ENCODE measurements around the gene LTB.
"Not testable (repeated sequence)": the region's sequence is repeated elsewhere in the genome, so short reads cannot be mapped to it uniquely, and the experiment has no call there.

The LTB gene

DNA sequence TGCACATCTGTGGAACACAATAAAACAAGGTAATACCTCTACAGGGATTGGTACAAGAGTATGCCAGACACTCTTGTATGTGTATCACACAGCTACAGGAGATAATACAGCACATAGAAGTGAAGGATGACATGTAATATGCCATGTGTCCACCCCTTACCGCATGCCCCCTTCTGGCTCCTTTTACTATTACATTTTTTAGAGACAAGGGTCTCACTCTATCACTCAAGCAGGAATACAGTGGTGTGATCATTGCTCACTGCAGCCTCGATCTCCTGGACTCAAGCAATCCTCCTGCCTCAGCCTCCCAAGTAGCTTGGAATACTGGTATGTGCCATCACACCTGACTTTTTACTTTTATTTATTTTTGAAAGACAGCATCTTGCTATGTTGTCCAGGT is 14.8 kb upstream of the LTB start:
- FAIRE-seq: no peak

DNA sequence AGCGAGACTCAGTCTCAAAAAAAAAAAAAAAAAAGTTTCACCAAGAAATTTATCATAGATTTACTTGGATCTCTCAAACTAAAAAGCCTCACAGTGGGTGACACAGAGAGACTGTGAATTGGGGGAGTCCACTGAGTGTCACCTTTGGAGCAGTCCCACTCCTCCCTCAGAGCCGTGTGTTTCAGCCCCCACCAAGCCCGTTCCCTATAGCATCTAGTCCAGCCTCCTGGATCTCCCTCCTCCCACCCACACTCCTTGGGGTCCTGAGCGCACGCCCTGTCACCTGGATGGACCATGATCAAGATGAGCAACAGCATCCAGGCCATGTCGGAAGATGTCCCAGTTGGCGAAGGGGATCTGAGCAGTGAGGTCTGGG is 10.2 kb upstream of the LTB start:
- no peak for FAIRE-seq

DNA sequence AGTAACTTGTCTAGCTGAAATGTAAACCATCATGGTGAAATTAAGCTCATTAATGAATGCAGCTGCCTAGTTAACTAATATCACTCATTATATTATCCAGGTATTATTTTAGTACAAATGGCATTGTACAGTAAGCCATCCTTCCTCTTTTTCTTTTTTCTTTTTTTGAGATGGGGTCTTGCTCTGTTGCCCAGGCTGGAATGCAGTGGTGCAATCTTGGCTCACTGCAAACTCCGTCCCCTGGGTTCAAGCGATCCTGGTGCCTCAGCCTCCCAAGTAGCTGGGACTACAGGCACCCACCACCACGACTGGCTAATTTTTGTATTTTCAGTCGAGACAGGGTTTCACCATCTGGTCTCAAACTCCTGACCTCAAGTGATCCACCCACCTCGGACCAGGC is 8.5 kb upstream of the LTB start:
- not testable (repeated sequence) for FAIRE-seq

GRCh38 chr6:31588871-31589650 is 6.8 kb upstream of the LTB start:
- FAIRE-seq: no peak

GRCh38 chr6:31587791-31588777 is 5.9 kb upstream of the LTB start:
- no peak for FAIRE-seq

GRCh38 chr6:31586599-31587281 is 4.5 kb upstream of the LTB start:
- FAIRE-seq: no peak

GRCh38 chr6:31586008-31586407 is 3.8 kb upstream of the LTB start, which contains the start of gene LST1:
TSS of gene LST1 (plus strand) at chr6:31586277. CDS start at chr6:31587300, 1,023 bp downstream.
- FAIRE-seq: no peak

GRCh38 chr6:31585491-31585890 is 3.3 kb upstream of the LTB start:
- no peak for FAIRE-seq

GRCh38 chr6:31581434-31582229 is 592 bp downstream of the LTB start:
- no peak for FAIRE-seq

- FAIRE-seq: no peak
These were observed 1.3 kb downstream of the LTB start for GRCh38 chr6:31580807-31581433.

GRCh38 chr6:31580438-31580740 is 1.8 kb downstream of the LTB start:
- no peak for FAIRE-seq

- FAIRE-seq: no peak
These were observed 2.4 kb downstream of the LTB start for GRCh38 chr6:31579546-31580437.

- no peak for FAIRE-seq
These were observed 3.1 kb downstream of the LTB start for GRCh38 chr6:31579119-31579505.

DNA sequence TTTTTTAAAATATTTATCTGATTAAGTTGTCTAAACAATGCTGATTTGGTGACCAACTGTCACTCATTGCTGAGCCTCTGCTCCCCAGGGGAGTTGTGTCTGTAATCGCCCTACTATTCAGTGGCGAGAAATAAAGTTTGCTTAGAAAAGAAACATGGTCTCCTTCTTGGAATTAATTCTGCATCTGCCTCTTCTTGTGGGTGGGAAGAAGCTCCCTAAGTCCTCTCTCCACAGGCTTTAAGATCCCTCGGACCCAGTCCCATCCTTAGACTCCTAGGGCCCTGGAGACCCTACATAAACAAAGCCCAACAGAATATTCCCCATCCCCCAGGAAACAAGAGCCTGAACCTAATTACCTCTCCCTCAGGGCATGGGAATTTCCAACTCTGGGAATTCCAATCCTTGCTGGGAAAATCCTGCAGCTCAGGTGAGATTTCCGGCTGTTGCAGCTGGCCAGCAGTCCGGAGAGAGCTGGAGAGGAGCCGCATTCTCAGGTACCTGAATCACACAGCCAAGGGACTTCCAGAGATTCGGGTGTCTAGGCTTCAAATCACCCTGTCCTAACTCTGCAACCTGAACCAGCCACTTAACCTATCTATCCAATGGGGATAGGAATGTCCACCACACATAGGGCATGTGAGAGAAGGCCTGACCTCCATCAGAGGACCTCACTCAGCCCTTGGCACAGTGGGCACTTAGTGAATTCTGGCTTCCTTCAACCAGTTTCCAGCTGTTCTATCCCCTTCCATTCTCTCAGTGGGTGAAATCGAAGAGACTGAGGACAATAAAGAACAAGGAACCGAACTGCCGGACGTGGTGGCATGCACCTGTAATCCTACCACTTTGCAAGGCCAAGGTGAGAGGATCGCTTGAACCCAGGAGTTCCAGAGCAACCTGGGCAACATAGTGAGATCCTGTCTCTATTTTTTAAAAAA is 3.8 kb downstream of the LTB start:
- no peak for FAIRE-seq

DNA sequence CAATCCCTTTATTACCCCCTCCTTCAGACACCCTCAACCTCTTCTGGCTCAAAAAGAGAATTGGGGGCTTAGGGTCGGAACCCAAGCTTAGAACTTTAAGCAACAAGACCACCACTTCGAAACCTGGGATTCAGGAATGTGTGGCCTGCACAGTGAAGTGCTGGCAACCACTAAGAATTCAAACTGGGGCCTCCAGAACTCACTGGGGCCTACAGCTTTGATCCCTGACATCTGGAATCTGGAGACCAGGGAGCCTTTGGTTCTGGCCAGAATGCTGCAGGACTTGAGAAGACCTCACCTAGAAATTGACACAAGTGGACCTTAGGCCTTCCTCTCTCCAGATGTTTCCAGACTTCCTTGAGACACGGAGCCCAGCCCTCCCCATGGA is 4.7 kb downstream of the LTB start:
- FAIRE-seq: no peak

GRCh38 chr6:31576897-31577578 is 5.2 kb downstream of the LTB start:
- FAIRE-seq: no peak

- no peak for FAIRE-seq
These were observed 6.1 kb downstream of the LTB start for GRCh38 chr6:31575952-31576685.

DNA sequence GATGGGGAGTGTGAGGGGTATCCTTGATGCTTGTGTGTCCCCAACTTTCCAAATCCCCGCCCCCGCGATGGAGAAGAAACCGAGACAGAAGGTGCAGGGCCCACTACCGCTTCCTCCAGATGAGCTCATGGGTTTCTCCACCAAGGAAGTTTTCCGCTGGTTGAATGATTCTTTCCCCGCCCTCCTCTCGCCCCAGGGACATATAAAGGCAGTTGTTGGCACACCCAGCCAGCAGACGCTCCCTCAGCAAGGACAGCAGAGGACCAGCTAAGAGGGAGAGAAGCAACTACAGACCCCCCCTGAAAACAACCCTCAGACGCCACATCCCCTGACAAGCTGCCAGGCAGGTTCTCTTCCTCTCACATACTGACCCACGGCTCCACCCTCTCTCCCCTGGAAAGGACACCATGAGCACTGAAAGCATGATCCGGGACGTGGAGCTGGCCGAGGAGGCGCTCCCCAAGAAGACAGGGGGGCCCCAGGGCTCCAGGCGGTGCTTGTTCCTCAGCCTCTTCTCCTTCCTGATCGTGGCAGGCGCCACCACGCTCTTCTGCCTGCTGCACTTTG is 6.8 kb downstream of the LTB start, which contains the start of gene TNF:
Gene TNF (plus strand): TSS at position 231 of the 567 bp plus-strand sequence. CDS start 177 bp downstream, at position 408.
- FAIRE-seq: no peak

Measured in TTC549 (cell line).